ENCODE data around the gene OS9. TPM values are rescaled to one million over a fixed set of nuclear protein-coding genes. Genes with fewer than 3 reads are reported as not detected.

The OS9 gene
- polyA plus RNA-seq, 1 donor, result 212 TPM

DNA sequence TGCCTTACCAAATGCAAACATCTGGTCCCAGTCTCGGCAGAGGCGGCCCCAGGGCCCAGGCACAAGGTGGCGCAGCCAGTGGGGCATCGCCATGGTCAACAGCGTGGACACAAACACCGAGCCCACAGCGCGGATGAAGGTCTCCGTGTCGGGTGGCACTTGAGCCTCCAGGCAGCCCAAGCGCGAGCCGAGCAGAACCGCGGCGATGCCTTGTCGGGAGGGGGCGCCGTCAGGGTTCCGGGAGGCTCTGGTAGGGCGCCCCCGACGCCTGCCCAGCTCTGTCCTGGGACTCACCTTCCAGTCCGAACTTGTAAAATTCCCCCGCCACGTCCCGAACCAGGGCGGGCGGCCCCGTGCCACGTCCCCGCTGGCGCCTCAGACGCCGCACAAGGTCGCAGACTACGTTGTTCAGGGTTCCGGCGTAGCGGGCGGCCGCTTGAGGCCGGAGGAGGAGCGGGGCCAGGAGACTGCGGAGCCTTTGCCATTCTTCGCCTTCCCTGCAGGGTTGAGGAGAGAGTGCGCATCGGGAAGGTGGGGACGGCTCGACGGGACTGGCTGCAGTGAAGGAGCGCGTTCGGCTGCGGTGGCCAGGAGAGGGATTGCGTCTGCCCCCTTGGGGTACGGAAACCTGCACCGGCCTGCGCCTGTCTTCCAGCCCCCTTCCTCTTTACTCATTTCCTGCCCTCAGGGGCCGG lies 71.2 kb downstream of the OS9 start:
- no peak for DNase-seq

DNA sequence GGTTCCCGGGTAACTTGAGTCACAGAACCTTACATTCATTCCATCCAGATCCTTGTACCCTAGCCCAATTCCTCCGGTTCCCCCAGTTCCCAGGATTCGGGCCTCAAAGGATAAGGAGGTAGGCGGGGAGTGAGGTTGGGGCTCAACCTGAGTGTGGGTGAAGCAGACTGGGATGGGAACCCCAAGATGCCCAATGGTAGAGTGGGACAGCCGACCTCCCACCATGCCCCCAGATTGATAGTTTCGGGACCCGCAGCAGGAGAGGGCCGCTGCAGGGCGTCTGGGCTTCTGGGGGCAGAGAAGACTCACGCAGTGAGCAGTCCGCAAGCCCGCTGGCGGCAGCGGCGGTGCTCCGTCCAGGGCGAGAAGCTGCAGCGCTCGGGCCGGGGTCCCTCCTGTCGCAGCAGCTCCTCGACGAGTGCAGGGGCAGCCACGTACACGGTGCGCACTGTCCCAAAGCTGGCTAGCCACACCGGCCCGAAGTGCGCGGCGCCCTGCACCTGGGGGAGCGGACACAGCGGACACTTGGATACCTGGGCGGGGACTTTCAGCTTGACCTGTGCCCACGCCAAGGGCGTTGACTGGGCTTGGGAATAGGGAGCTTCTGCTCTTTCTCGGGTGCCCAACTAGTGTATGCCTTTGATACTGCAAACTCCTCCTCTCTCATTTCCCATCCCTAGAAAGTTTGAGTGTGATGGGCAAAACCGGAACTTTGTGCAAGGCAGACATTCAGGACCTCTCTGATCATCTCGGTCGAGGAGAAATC lies 71.9 kb downstream of the OS9 start:
- no peak for DNase-seq

DNA sequence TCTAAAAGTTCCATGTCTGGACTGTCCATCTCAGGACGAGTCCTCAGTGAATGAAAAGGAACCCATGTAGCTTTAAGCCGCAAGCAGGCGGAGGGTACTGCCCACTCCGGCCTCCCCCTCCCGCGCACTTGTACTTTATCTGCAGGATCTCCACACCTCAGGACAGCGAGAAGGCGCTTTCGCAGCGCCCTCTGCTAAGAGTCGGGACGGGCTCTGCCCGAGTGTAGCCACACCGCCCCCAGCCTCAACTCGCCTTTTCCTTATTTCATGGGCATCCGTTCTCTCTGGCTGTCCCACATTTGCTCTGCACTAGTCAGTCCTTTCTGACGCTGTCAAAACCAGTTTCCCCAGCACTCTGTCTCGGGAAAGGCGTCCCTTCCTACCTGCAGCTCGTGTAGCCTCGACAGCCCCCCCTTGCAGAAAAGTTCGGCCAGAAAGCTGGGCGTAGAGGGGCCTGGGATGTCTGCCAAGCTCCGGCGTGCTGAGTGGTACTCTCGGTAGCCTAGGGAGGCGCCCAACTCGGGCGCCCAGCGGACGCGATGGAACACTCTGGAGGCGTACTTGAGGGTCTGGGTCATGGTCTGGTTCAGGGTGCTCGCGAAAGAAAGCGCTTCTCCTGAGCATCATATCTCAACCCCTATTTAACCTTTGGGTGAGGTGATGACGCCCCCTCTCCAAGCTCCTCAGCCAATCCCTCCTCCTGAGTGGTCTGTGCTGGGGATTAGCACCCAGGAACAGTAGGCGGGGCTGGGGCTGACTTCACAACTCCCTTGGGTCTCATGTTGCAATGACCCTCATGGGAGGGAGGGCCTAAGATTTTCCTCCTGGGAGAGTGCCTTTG lies 72.8 kb downstream of the OS9 start, which contains the start of gene CYP27B1:
Gene CYP27B1 (minus strand): TSS at position 615 of the 841 bp plus-strand sequence. CDS start 37 bp downstream, at position 578.
- no peak for DNase-seq

GRCh38 chr12:57767305-57767698 lies 73.4 kb downstream of the OS9 start:
- DNase-seq, result no peak

- no peak for DNase-seq
Measured at GRCh38 chr12:57767876-57768275, 73.9 kb downstream of the OS9 start.

- DNase-seq, result no peak
Measured at GRCh38 chr12:57769594-57769993, 75.7 kb downstream of the OS9 start.

DNA sequence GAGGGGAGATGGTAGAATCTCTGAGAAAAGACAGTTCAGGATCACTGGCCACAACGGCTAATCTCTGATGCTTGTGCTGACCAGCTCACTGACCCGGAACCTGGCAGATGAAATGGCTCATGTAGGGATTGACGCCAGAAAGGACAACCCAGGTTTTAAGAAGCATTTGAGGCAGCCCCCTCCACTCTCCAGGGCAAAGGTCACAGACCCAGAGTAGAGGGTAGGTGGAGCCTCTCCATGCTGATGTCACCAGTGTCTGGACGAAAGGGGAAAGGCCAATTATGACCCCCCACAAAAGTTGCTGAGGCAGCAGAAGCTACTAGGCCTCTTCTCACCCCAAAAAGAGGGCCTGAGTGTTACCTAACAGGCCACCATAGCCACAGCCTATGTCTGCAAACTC lies 76.8 kb downstream of the OS9 start:
- DNase-seq, result no peak

Other genes with a start within 250 kb of the OS9 start
- 0.95 TPM for gene INHBE, start 238.8 kb upstream of the OS9 start, polyA plus RNA-seq (ENCODE audit: insufficient read length)
- gene GLI1, start 234.3 kb upstream of the OS9 start, polyA plus RNA-seq (ENCODE audit: insufficient read length), result 23.9 TPM
- 2.6 TPM for gene ARHGAP9, start 214.3 kb upstream of the OS9 start, polyA plus RNA-seq (ENCODE audit: insufficient read length)
- gene MARS1, start 206.1 kb upstream of the OS9 start, polyA plus RNA-seq (ENCODE audit: insufficient read length), result 138 TPM
- 25.4 TPM for gene DDIT3, start 173.6 kb upstream of the OS9 start, polyA plus RNA-seq (ENCODE audit: insufficient read length)
- 73.5 TPM for gene MBD6, start 171.3 kb upstream of the OS9 start, polyA plus RNA-seq (ENCODE audit: insufficient read length)
- 171 TPM for gene DCTN2, start 146.9 kb upstream of the OS9 start, polyA plus RNA-seq (ENCODE audit: insufficient read length)
- 0.42 TPM for gene KIF5A, start 144.1 kb upstream of the OS9 start, polyA plus RNA-seq (ENCODE audit: insufficient read length)
- 43.4 TPM for gene PIP4K2C, start 102.9 kb upstream of the OS9 start, polyA plus RNA-seq (ENCODE audit: insufficient read length)
- 65.0 TPM for gene DTX3, start 89.3 kb upstream of the OS9 start, polyA plus RNA-seq (ENCODE audit: insufficient read length)
- 30.5 TPM for gene ARHGEF25, start 82.7 kb upstream of the OS9 start, polyA plus RNA-seq (ENCODE audit: insufficient read length)
- 0.80 TPM for gene B4GALNT1, start 60.9 kb upstream of the OS9 start, polyA plus RNA-seq (ENCODE audit: insufficient read length)
- 1.2 TPM for gene AGAP2, start 44.6 kb downstream of the OS9 start, polyA plus RNA-seq (ENCODE audit: insufficient read length)
- gene TSPAN31, start 50.9 kb downstream of the OS9 start, polyA plus RNA-seq (ENCODE audit: insufficient read length), result 103 TPM
- gene CDK4, start 58.2 kb downstream of the OS9 start, polyA plus RNA-seq (ENCODE audit: insufficient read length), result 226 TPM
- 20.0 TPM for gene MARCHF9, start 61.0 kb downstream of the OS9 start, polyA plus RNA-seq (ENCODE audit: insufficient read length)
- gene CYP27B1, start 72.9 kb downstream of the OS9 start, polyA plus RNA-seq (ENCODE audit: insufficient read length), result 2.0 TPM
- 35.6 TPM for gene METTL1, start 78.0 kb downstream of the OS9 start, polyA plus RNA-seq (ENCODE audit: insufficient read length)
- 13.2 TPM for gene EEF1AKMT3, start 78.5 kb downstream of the OS9 start, polyA plus RNA-seq (ENCODE audit: insufficient read length)
- 46.3 TPM for gene TSFM, start 88.7 kb downstream of the OS9 start, polyA plus RNA-seq (ENCODE audit: insufficient read length)
- gene AVIL, start 124.6 kb downstream of the OS9 start, polyA plus RNA-seq (ENCODE audit: insufficient read length), result 21.7 TPM
- 251 TPM for gene CTDSP2, start 152.6 kb downstream of the OS9 start, polyA plus RNA-seq (ENCODE audit: insufficient read length)
- 11.0 TPM for gene ATP23, start 247.4 kb downstream of the OS9 start, polyA plus RNA-seq (ENCODE audit: insufficient read length)